Endothelial cell of umbilical vein (primary cell): ENCODE results near the gene GRM8. TPM values are rescaled to one million over a fixed set of nuclear protein-coding genes. Genes with fewer than 3 reads are reported as not detected.
"Not testable (repeated sequence)": the region's sequence is repeated elsewhere in the genome, so short reads cannot be mapped to it uniquely, and the experiment has no call there.

ENCODE experiments used
- BruUV-seq: library from RNA; stranded (reverse); fragments of 400-500 nt; replicated peaks from 2 replicates; lab custom pipeline; 2021; lab: Mats Ljungman, UMichigan
- CTCF ChIA-PET: fragments of 300-600, 350-600 bp; sonication (Branson Sonifier 250); formaldehyde crosslinking; loops from one replicate; lab custom pipeline; 2021; ENCODE audit warnings: antibody characterized with exemption, inconsistent platforms; lab: Charles Lee
- POLR2A ChIA-PET: fragments of 300-600, 350-600 bp; sonication (Branson Sonifier 250); formaldehyde crosslinking; loops from one replicate; lab custom pipeline; 2021; ENCODE audit warnings: antibody characterized with exemption, inconsistent platforms; lab: Charles Lee
- DNase-seq: peaks from one replicate; pipeline ENCODE4 v3.0.0-alpha.2; 2011; ENCODE audit warnings: low read depth, low spot score
- FAIRE-seq: peaks from 2 replicates; lab custom pipeline; 2011; peaks lifted over from hg19 to GRCh38; lab: Jason Lieb, UNC
- H2AFZ ChIP-seq: 2 replicates; pipeline ENCODE4 v1.6.0; 2012; ENCODE audit warnings: low read depth, low read length, control low read depth, inconsistent platforms
- H3K27ac ChIP-seq: 2 replicates; pipeline ENCODE4 v1.5.1; 2011; ENCODE audit warnings: low read depth, mild to moderate bottlenecking, control low read depth, low read length, moderate library complexity; ENCODE audit not compliant: insufficient read depth
- H3K27me3 ChIP-seq, 2 experiments: 2 replicates each; pipeline versions ENCODE4 v1.6.0 to v1.6.1; 2011; ENCODE audit warnings: low read length in 2 of 2, mixed read lengths in 1 of 2; ENCODE audit not compliant: control insufficient read depth in 2 of 2, insufficient read depth in 2 of 2
- H3K36me3 ChIP-seq, 2 experiments: 2 replicates in 1 of 2; 3 replicates in 1 of 2; pipeline ENCODE4 v1.5.1; 2011; ENCODE audit warnings: low read length in 2 of 2, mild to moderate bottlenecking in 1 of 2, moderate library complexity in 1 of 2; ENCODE audit not compliant: control insufficient read depth in 2 of 2, insufficient read depth in 2 of 2; ENCODE audit errors: extremely low read depth in 1 of 2
- H3K4me1 ChIP-seq: 3 replicates; pipeline ENCODE4 v1.5.1; 2011; ENCODE audit warnings: mild to moderate bottlenecking, low read length; ENCODE audit not compliant: control insufficient read depth, insufficient read depth; ENCODE audit errors: extremely low read depth
- H3K4me2 ChIP-seq: 2 replicates; pipeline ENCODE4 v1.6.1; 2011; ENCODE audit warnings: low read length, control low read depth, mixed read lengths; ENCODE audit not compliant: insufficient read depth
- H3K4me3 ChIP-seq, 3 experiments: fragments of 200-600 bp in 1 of 3; sonication (generic), shearing (Covaris generic) in 1 of 3; replicated peaks in 1 of 3; 2 replicates each; pipeline ENCODE4 v1.5.1; 2011 to 2016; ENCODE audit warnings: control low read depth in 3 of 3, low read length in 3 of 3, mild to moderate bottlenecking in 2 of 3, inconsistent platforms in 1 of 3, low read depth in 1 of 3, moderate library complexity in 1 of 3; ENCODE audit not compliant: insufficient read depth in 1 of 3
- H3K79me2 ChIP-seq: 2 replicates; pipeline ENCODE4 v1.6.0; 2012; ENCODE audit warnings: low read length, inconsistent platforms; ENCODE audit not compliant: control insufficient read depth, insufficient read depth
- H3K9ac ChIP-seq: replicated peaks from 2 replicates; pipeline ENCODE3; 2011; ENCODE audit warnings: low read length, control low read depth; ENCODE audit not compliant: insufficient read depth; ENCODE audit errors: extremely low read depth
- H3K9me1 ChIP-seq: replicated peaks from 3 replicates; pipeline ENCODE4 v1.6.0; 2011; ENCODE audit warnings: mild to moderate bottlenecking, low read length; ENCODE audit not compliant: control insufficient read depth, insufficient read depth; ENCODE audit errors: extremely low read depth
- H3K9me3 ChIP-seq: replicated peaks from 2 replicates; pipeline ENCODE4 v1.5.1; 2012; ENCODE audit warnings: low read length, inconsistent platforms; ENCODE audit not compliant: control insufficient read depth, insufficient read depth
- H4K20me1 ChIP-seq: replicated peaks from 2 replicates; pipeline ENCODE3; 2011; ENCODE audit warnings: mild to moderate bottlenecking, low read length; ENCODE audit not compliant: control insufficient read depth, insufficient read depth; ENCODE audit errors: extremely low read depth
- EZH2 ChIP-seq: IDR thresholded peaks from 2 replicates; pipeline ENCODE4 v1.6.1; 2012; ENCODE audit warnings: borderline replicate concordance, low read depth, mild to moderate bottlenecking, moderate library complexity, low read length, inconsistent platforms; ENCODE audit not compliant: severe bottlenecking
- FOS ChIP-seq: IDR thresholded peaks from 2 replicates; pipeline ENCODE4 v1.6.1; 2011; ENCODE audit warnings: mild to moderate bottlenecking, low read length, moderate library complexity, borderline replicate concordance; ENCODE audit not compliant: insufficient read depth
- GATA2 ChIP-seq: IDR thresholded peaks from 2 replicates; pipeline ENCODE4 v1.7.0; 2011; ENCODE audit warnings: low read depth, mild to moderate bottlenecking, moderate library complexity, mixed read lengths, low read length; ENCODE audit not compliant: insufficient read length, insufficient read depth
- JUN ChIP-seq: IDR thresholded peaks from 2 replicates; pipeline ENCODE4 v1.6.1; 2011; ENCODE audit warnings: borderline replicate concordance, low read depth; ENCODE audit not compliant: insufficient read length, insufficient read depth
- MAX ChIP-seq: IDR thresholded peaks from 2 replicates; pipeline ENCODE4 v1.6.1; 2011; ENCODE audit not compliant: insufficient read depth, insufficient read length
- MYC ChIP-seq: IDR thresholded peaks from one replicate; pipeline ENCODE4 v1.6.1; 2011; ENCODE audit warnings: mild to moderate bottlenecking, low read depth, low read length
- POLR2A ChIP-seq: IDR thresholded peaks from 2 replicates; pipeline ENCODE4 v1.6.1; 2012; ENCODE audit warnings: low read depth, mild to moderate bottlenecking, control low read depth, low read length
- POLR2AphosphoS5 ChIP-seq: IDR thresholded peaks from 2 replicates; pipeline ENCODE4 v1.6.1; 2012; ENCODE audit warnings: low read depth, mild to moderate bottlenecking, control low read depth, low read length, moderate library complexity; ENCODE audit not compliant: insufficient read depth
- dilution Hi-C: fragments of 300-500 bp; cut with MboI; formaldehyde crosslinking; loops from one replicate; pipeline ENCODE4 v1.15.0; 2019; ENCODE audit warnings: low sequenced_read_pairs; ENCODE audit not compliant: extremely low pct_ligation_motif_present
- intact Hi-C: fragments of 100-400 bp; cut with micrococcal nuclease; formaldehyde crosslinking; loops from one replicate; pipeline ENCODE4 v1.10.0; 2022
- polyA plus RNA-seq, 4 experiments: library from polyadenylated mRNA; depleted of rRNA in 3 of 4; stranded (reverse) in 3 of 4; unstranded in 1 of 4; fragments of >200 nt; gene quantifications; 2 replicates each; pipeline versions ENCODE4 v1.2.1 to v1.2.3, GENCODE V29; 2011 to 2012; ENCODE audit warnings: missing spikeins in 1 of 4
- total RNA-seq: library from RNA; stranded (reverse); gene quantifications from 2 replicates; pipeline ENCODE4 v1.2.3, GENCODE V29; 2021
- TF ChIP-seq, protein P1 (sequence below), 2 donors: IDR thresholded peaks; 1 replicate in 1 of 2; 2 replicates in 1 of 2; pipeline ENCODE4 v1.5.1; 2011; ENCODE audit warnings: low read length in 2 of 2, mild to moderate bottlenecking in 2 of 2, moderate library complexity in 2 of 2, control low read depth in 1 of 2, inconsistent platforms in 1 of 2, low read depth in 1 of 2; ENCODE audit not compliant: insufficient read depth in 1 of 2; ENCODE audit errors: extremely low read depth in 1 of 2

GRM8 gene
- total and polyA plus RNA-seq, 2 donors (not counting 3 experiments of a cell fraction or from before 2014, with no cell fraction given) = not detected

- Histone ChIP-seq H2AFZ (no peak overlapping the region), H3K4me2 (no peak overlapping the region), H3K27me3 (no peaks in the 10 kb centered on the region), H3K27ac (no peak overlapping the region), H3K9me1 (no peaks in the 10 kb centered on the region), H3K4me3 (no peak overlapping the region), H4K20me1 (no peaks in the 10 kb centered on the region), H3K4me1 (no peaks in the 10 kb centered on the region), H3K9ac (no peak overlapping the region), H3K36me3 (no peaks in the 10 kb centered on the region), H3K9me3 (peaks cover 2% of the 10 kb centered on the region), H3K79me2 (no peaks in the 10 kb centered on the region)
- dilution Hi-C loops = no loop called here
- intact Hi-C loops = no loop called here
- no TSS peak for BruUV-seq
- TF ChIP-seq MAX (no peak), POLR2AphosphoS5 (no peak), FOS (no peak), EZH2 (no peak), MYC (no peak), JUN (no peak), POLR2A (no peak), GATA2 (no peak)
- TF ChIP-seq, protein P1, sequence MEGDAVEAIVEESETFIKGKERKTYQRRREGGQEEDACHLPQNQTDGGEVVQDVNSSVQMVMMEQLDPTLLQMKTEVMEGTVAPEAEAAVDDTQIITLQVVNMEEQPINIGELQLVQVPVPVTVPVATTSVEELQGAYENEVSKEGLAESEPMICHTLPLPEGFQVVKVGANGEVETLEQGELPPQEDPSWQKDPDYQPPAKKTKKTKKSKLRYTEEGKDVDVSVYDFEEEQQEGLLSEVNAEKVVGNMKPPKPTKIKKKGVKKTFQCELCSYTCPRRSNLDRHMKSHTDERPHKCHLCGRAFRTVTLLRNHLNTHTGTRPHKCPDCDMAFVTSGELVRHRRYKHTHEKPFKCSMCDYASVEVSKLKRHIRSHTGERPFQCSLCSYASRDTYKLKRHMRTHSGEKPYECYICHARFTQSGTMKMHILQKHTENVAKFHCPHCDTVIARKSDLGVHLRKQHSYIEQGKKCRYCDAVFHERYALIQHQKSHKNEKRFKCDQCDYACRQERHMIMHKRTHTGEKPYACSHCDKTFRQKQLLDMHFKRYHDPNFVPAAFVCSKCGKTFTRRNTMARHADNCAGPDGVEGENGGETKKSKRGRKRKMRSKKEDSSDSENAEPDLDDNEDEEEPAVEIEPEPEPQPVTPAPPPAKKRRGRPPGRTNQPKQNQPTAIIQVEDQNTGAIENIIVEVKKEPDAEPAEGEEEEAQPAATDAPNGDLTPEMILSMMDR (IDR thresholded peaks at IDR 0.05; ENCODE audit: extremely low read depth in 1 of 2, insufficient read depth in 1 of 2, low read depth in 1 of 2, low read length in 2 of 2) = no peak
- no peak for DNase-seq
- POLR2A ChIA-PET = no interaction called here
- no peak for FAIRE-seq
- CTCF ChIA-PET = no interaction called here
Observed at GRCh38 chr7:126924477-126924876, 328.3 kb downstream of the GRM8 start.

DNA sequence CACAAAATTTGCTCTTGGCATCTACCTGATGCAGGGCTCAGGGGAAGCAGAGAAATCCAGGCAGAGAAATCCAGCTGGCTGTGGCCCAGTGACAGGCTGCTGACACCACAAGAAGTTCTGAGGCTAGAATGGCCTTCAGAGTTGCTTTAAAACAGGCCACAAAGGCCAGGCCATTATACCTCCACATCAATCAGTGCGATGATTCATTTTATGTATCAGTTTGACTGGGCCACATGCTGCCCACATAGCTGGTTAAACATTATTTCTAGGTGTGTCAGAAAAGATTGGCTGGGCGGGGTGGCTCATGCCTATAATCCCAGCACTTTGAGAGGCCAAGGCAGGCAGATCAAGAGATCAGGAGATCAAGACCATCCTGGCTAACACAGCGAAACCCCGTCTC, 341.1 kb downstream of the GRM8 start:
- H2AFZ ChIP-seq, POLR2A ChIA-PET, H3K9me1 ChIP-seq, FAIRE-seq, H3K79me2 ChIP-seq, H3K27me3 ChIP-seq, DNase-seq, dilution Hi-C loops, intact Hi-C loops, H3K9me3 ChIP-seq, H4K20me1 ChIP-seq, H3K36me3 ChIP-seq, H3K4me3 ChIP-seq, H3K27ac ChIP-seq, BruUV-seq, H3K4me2 ChIP-seq, H3K9ac ChIP-seq, H3K4me1 ChIP-seq, CTCF ChIA-PET: not testable (repeated sequence)

- H3K4me2 ChIP-seq, dilution Hi-C loops, BruUV-seq, H3K9ac ChIP-seq, CTCF ChIA-PET, H3K36me3 ChIP-seq, H3K4me1 ChIP-seq, H3K27ac ChIP-seq, intact Hi-C loops, H2AFZ ChIP-seq, H3K4me3 ChIP-seq, FAIRE-seq, H3K9me1 ChIP-seq, H4K20me1 ChIP-seq, H3K79me2 ChIP-seq, H3K27me3 ChIP-seq, DNase-seq, POLR2A ChIA-PET, H3K9me3 ChIP-seq: not testable (repeated sequence)
Observed at GRCh38 chr7:126908564-126908963, 344.2 kb downstream of the GRM8 start.
